RWPE1 (cell line): ENCODE measurements around the gene PRDM13.

ENCODE experiments used
- CTCF ChIA-PET: fragments of 350-600 bp; sonication (Branson Sonifier 250); formaldehyde crosslinking; extraction: SDS; loops from one replicate; lab custom pipeline; 2021; lab: Yijun Ruan, JAX
- POLR2A ChIA-PET: fragments of 400-600 bp; formaldehyde crosslinking; extraction: SDS; loops from one replicate; lab custom pipeline; 2020; ENCODE audit warnings: antibody characterized with exemption; ENCODE audit not compliant: low non-redundant PET; lab: Yijun Ruan, JAX
- DNase-seq: peaks from one replicate; pipeline ENCODE4 v3.0.0; 2012; ENCODE audit warnings: low spot score
- H3K27ac ChIP-seq: fragments of 450-650 bp; 2 replicates; pipeline ENCODE4 v1.5.1; 2017
- TF ChIP-seq, protein P1 (sequence below): fragments of 450-650 bp; conservative IDR thresholded peaks from 2 replicates; pipeline ENCODE4 v1.5.1; 2017; ENCODE audit warnings: low read depth, mild to moderate bottlenecking

PRDM13 gene

DNA sequence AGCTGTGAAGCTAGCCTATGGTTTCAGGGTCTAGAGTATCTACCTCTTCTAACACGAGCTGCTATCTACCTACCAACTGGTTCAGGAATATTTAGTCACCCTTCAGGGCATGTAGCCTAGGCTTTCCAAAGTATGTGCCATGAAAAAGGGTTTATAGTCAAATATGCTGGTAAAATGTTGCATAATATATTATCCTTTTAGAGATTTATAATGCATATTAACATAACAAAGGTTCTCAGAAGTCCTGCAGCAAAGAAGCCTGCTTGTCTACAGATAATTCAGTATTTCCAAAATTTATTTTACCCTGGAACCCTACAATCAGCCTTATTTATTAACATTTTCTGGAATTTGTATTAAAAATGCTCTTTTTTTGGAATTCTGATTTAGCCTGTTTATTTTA lies 56.0 kb downstream of the PRDM13 start:
- ChIA-PET CTCF (interaction anchor here (0.6 kb wide), 1 partner anchor 201 kb away, joined by 4 read pairs; no protein-coding TSS in a partner anchor), POLR2A (no interaction called here)
- TF ChIP-seq, protein P1, sequence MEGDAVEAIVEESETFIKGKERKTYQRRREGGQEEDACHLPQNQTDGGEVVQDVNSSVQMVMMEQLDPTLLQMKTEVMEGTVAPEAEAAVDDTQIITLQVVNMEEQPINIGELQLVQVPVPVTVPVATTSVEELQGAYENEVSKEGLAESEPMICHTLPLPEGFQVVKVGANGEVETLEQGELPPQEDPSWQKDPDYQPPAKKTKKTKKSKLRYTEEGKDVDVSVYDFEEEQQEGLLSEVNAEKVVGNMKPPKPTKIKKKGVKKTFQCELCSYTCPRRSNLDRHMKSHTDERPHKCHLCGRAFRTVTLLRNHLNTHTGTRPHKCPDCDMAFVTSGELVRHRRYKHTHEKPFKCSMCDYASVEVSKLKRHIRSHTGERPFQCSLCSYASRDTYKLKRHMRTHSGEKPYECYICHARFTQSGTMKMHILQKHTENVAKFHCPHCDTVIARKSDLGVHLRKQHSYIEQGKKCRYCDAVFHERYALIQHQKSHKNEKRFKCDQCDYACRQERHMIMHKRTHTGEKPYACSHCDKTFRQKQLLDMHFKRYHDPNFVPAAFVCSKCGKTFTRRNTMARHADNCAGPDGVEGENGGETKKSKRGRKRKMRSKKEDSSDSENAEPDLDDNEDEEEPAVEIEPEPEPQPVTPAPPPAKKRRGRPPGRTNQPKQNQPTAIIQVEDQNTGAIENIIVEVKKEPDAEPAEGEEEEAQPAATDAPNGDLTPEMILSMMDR, result no peak

More for the DNA sequence above, 56.0 kb downstream of the PRDM13 start:
- H3K27ac ChIP-seq, result no peak overlapping the region
- no peak for DNase-seq
